ENCODE measurements around the gene KRTAP4-11. TPM values are rescaled to one million over a fixed set of nuclear protein-coding genes. Genes with fewer than 3 reads are reported as not detected.
"Not testable (repeated sequence)": the region's sequence is repeated elsewhere in the genome, so short reads cannot be mapped to it uniquely, and the experiment has no call there.

KRTAP4-11 gene
- total RNA-seq = not detected

DNA sequence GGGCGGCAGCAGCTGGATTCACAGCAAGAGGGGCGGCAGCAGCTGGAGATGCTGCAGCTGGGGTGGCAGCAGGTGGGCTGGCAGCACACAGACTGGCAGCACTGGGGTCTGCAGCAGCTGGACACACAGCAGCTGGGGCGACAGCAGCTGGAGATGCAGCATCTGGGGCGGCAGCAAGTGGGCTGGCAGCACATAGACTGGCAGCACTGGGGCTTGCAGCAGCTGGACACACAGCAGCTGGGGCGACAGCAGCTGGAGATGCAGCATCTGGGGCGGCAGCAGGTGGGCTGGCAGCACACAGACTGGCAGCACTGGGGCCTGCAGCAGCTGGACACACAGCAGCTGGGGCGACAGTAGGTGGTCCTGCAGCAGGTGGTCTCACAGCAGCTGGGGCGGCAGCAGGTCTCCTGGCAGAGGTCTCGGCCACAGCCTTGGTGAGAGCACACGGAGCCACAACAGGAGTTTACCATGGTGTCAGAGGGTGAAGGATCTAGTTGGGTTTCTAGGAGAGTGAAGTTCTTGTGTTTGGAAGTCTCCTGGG, at the start of gene KRTAP4-11:
KRTAP4-11 (minus strand) TSS at position 528 of the 541 bp plus-strand sequence; CDS start at position 470, 58 bp downstream.
- not testable (repeated sequence) for ATAC-seq

GRCh38 chr17:41167561-41167960, 49.4 kb upstream of the KRTAP4-11 start:
- no peak for ATAC-seq

DNA sequence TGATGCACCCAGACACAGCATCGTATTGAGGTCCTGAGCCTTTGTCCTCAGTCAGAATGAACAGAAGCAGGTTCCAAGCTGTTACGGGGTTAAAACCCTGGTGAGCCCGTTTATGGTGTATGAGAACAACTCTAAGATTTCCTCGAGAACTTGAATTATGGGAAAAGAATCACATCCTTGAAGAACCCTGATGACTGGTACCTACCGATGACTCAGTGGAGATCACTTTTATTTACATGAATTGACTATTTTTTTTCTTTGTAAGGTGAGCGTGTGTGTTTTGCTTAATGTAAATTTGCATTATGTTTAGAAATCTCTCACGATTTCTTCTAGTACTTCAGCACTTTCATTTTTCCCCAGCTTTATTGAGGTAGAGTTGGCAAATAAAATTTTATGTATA, 45.7 kb upstream of the KRTAP4-11 start:
- ATAC-seq = no peak

- ATAC-seq = no peak
Measured at GRCh38 chr17:41160648-41161047, 42.5 kb upstream of the KRTAP4-11 start, which contains the start of gene KRTAP4-4. KRTAP4-4 (minus strand) TSS chr17:41160748; CDS start chr17:41160691, 57 bp downstream.

DNA sequence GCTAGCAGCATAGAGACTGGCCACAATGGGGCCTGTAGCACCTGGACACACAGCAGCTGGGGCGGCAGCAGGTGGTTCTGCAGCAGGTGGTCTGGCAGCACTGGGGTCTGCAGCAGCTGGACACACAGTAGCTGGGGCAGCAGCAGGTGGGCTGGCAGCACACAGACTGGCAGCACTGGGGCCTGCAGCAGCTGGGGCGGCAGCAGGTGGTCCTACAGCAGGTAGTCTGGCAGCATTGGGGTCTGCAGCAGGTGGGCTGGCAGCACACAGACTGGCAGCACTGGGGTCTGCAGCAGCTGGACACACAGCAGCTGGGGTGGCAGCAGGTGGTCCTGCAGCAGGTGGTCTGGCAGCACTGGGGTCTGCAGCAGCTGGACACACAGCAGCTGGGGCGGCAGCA, 42.0 kb upstream of the KRTAP4-11 start:
- ATAC-seq = not testable (repeated sequence)

- ATAC-seq = no peak
Measured at GRCh38 chr17:41153856-41154255, 35.7 kb upstream of the KRTAP4-11 start.

DNA sequence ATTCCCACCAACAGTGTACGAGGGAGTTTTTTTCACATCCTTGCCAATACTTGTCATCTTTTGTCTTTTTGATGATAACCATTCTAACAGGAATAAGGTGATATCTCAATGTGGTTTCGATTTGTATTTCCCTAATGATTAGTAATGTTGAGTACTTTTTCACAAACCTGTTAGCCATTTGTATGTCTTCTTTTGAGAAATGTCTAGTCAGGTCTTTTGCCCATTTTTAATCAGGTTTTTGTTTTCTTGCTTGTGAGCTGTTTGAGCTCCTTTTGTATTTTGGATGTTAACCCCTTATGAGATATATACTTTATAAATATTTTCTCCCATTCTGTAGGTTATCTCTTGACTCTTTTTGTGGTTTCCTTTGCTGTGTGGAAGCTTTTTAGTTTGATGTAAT, 33.4 kb upstream of the KRTAP4-11 start:
- ATAC-seq = no peak

GRCh38 chr17:41150026-41150425, 31.9 kb upstream of the KRTAP4-11 start:
- no peak for ATAC-seq

DNA sequence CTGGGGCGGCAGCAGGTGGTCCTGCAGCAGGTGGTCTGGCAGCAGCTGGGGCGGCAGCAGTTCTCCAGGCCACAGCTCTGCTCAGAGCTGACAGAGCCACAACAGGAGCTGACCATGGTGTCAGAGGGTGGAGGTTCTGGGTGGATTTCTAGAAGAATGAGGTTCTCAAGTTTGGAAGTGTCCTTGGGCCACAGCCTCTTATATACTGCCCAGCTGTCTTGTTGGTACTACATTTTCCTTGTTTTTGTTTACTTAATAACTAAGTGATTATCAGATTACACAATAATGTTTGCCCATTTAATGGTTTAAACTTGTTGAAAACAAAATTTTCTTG, 31.4 kb upstream of the KRTAP4-11 start, which contains the start of gene KRTAP4-5:
KRTAP4-5 (minus strand) TSS at position 174 of the 334 bp plus-strand sequence; CDS start at position 116, 58 bp downstream.
- ATAC-seq = no peak

- not testable (repeated sequence) for ATAC-seq
Measured at GRCh38 chr17:41148971-41149651, 30.9 kb upstream of the KRTAP4-11 start.

- no peak for ATAC-seq
Measured at GRCh38 chr17:41147531-41148204, 29.5 kb upstream of the KRTAP4-11 start.

DNA sequence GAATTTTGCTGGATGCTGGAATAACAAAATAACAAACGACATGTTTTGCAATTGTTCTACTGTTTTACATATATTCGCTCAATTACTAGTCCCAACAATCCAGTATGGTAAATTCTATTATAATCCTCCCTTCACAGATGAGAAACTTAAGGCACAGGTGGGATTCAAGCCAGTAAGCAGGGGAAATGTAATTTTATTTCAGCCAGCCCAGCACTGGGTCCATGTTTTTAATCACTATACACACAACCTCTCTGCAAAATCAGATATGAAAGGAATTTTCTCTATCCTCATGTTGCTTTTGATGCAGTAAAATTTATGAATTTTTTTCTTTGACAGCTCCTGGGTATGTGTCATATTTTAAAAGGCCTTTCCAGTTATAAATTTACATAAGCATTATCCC, 27.1 kb upstream of the KRTAP4-11 start:
- ATAC-seq = no peak

DNA sequence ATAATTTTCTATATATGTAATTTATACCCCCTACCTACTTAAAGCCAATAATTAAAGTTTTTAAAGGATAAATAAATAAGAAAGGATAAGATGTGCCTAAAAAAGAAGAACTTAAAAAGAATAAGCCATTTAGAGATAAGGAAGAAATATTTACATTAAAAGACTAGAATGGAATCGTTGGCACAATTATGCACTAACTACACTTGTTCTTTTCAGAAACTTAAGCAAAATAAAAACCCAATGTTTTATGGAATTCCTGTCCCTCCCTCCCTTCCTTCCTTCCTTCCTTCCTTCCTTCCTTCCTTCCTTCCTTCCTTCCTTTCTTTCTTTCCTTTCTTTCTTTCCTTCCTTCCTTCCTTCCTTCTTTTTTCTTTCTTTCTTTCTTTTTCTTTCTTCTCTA, 26.7 kb upstream of the KRTAP4-11 start:
- ATAC-seq = no peak

DNA sequence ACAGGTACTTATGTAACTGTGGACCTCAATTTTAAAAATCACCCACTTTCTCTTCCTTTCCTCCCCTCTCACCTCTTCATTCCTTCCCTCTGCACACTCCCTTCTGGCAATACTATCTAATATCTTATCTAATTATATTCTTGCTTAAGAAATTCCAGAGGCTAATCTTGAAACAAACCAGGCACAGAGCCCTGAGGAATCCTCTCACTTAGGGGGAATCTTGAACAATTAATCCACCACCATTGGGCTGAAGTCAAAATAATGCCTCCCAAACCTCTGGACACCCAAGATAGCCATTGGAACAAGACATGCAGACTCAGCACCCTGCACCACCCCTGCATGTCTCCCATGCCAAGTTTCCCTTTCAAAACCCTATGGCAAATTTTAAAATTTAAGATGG, 23.2 kb upstream of the KRTAP4-11 start:
- ATAC-seq = no peak

DNA sequence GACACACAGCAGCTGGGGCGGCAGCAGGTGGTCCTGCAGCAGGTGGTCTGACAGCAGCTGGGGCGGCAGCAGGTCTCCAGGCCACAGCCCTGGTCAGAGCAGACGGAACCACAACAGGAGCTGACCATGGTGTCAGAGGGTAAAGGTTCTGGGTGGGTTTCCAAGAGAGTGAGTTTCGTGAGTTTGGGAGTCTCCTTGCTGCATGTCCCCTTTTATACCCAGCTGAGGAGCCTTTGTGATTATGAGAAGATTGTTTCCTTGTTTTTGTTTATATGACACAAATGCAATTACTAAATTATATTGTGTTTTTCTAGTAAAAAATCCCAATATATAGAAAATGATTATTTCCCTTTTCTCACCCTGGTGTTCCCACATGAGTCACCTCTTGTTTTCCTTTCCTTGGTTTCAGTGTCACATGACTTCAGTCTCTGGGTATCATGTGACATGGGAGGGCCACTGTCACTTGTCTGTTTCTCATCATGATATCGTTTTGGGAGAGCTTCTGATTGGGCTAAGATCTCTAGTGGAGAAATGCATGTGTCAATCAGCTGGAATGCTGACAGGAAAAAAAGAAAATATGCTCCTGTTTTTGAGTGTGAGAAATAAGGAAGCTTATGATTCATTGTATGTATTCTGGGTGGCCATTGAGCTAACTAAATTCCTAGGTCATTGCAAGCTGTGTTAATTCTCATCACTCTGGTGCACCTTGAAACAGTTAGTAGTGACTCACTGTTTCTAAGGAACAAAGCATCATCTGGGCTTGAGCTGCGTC, 22.4 kb upstream of the KRTAP4-11 start, which contains the start of gene KRTAP4-6:
KRTAP4-6 (minus strand) TSS at position 185 of the 772 bp plus-strand sequence; CDS start at position 128, 57 bp downstream.
- ATAC-seq = peak; percentile 86

- not testable (repeated sequence) for ATAC-seq
Measured at GRCh38 chr17:41139865-41140264, 21.7 kb upstream of the KRTAP4-11 start.

GRCh38 chr17:41133880-41134735, 15.9 kb upstream of the KRTAP4-11 start:
- no peak for ATAC-seq

DNA sequence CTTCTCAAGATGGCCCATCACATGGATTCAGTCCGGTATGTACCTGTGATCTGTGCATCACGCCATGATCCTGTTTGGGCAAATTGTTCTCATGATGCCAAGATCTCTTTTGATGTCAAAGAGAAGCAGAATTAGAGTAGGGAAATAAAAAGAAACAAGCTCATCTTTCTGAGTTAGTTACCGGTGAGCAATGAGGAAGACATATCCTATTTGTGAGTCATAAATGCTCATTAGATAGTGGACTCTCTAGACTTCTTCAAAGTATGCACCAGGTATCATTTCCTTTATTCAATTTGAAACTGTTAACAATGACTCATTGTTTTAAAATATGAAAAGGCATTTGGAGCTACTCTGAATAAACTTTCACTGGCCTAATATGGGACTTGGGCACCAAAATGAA, 13.8 kb upstream of the KRTAP4-11 start:
- ATAC-seq = peak; percentile 66

- no peak for ATAC-seq
Measured at GRCh38 chr17:41127371-41127770, 9.2 kb upstream of the KRTAP4-11 start.

- ATAC-seq = no peak
Measured at GRCh38 chr17:41126412-41126811, 8.2 kb upstream of the KRTAP4-11 start.

- ATAC-seq = no peak
Measured at GRCh38 chr17:41125064-41125463, 6.9 kb upstream of the KRTAP4-11 start.

GRCh38 chr17:41123991-41124371, 5.8 kb upstream of the KRTAP4-11 start, which contains the start of gene KRTAP4-12:
KRTAP4-12 (minus strand) TSS chr17:41124182; CDS start chr17:41124122, 60 bp downstream.
- ATAC-seq = not testable (repeated sequence)
